Measurements from ENCODE around the gene FGF9.
A peak's percentile ranks its signal among the peaks of the same experiment; 100 is the strongest.

The FGF9 gene

GRCh38 chr13:21661097-21661909 is 9.6 kb upstream of the FGF9 start:
- no peaks in the 10 kb centered on the region for H3K27me3 ChIP-seq
- peaks cover 21% of the 10 kb centered on the region for H3K36me3 ChIP-seq
- H3K9me3 ChIP-seq: peaks cover 33% of the 10 kb centered on the region
- no peak overlapping the region for H3K4me3 ChIP-seq
- no peak overlapping the region for H3K9ac ChIP-seq
- H3K27ac ChIP-seq: no peak overlapping the region
- TF ChIP-seq Cebpa-rat (IDR thresholded peaks at IDR 0.05): no peak
- H4K20me1 ChIP-seq: no peaks in the 10 kb centered on the region
- H3K4me2 ChIP-seq: no peak overlapping the region
- no peaks in the 10 kb centered on the region for H3K4me1 ChIP-seq

GRCh38 chr13:21663197-21663596 is 7.7 kb upstream of the FGF9 start:
- Histone ChIP-seq H3K9me3 (peaks cover 19% of the 10 kb centered on the region), H3K4me1 (peaks cover 9% of the 10 kb centered on the region), H4K20me1 (no peaks in the 10 kb centered on the region), H3K4me2 (no peak overlapping the region), H3K27me3 (no peaks in the 10 kb centered on the region), H3K36me3 (peaks cover 21% of the 10 kb centered on the region), H3K9ac (no peak overlapping the region), H3K27ac (no peak overlapping the region), H3K4me3 (no peak overlapping the region)
- no peak for TF ChIP-seq Cebpa-rat (IDR thresholded peaks at IDR 0.05)

- peak overlapping the region; percentile 80 for H3K4me3 ChIP-seq
- H3K27me3 ChIP-seq: no peaks in the 10 kb centered on the region
- peak overlapping the region; percentile 97 for H3K9ac ChIP-seq
- peak overlapping the region; percentile 97 for H3K27ac ChIP-seq
- H4K20me1 ChIP-seq: peaks cover 20% of the 10 kb centered on the region
- peaks cover 14% of the 10 kb centered on the region for H3K4me1 ChIP-seq
- H3K9me3 ChIP-seq: no peaks in the 10 kb centered on the region; the same call in 1 of the 2 replicates
- H3K4me2 ChIP-seq: peak overlapping the region; percentile 90
- no peak for TF ChIP-seq Cebpa-rat (IDR thresholded peaks at IDR 0.05)
- 0 out of 2 replicates have a peak, but pooled peaks cover 3% of the 10 kb centered on the region for H3K36me3 ChIP-seq
Measured at GRCh38 chr13:21668732-21669275, 2.1 kb upstream of the FGF9 start.

- 0 out of 2 replicates have a peak, but pooled peaks cover 3% of the 10 kb centered on the region for H3K36me3 ChIP-seq
- H3K4me1 ChIP-seq: peaks cover 14% of the 10 kb centered on the region
- peak overlapping the region; percentile 90 for H3K4me2 ChIP-seq
- peak overlapping the region; percentile 80 for H3K4me3 ChIP-seq
- H3K27me3 ChIP-seq: no peaks in the 10 kb centered on the region
- no peak for TF ChIP-seq Cebpa-rat (IDR thresholded peaks at IDR 0.05)
- H3K27ac ChIP-seq: peak overlapping the region; percentile 97
- H3K9ac ChIP-seq: peak overlapping the region; percentile 97
- peaks cover 23% of the 10 kb centered on the region for H4K20me1 ChIP-seq
- H3K9me3 ChIP-seq: no peaks in the 10 kb centered on the region; the same call in 1 of the 2 replicates
Measured at GRCh38 chr13:21670006-21670882, 629 bp upstream of the FGF9 start.

GRCh38 chr13:21671620-21672286 is 880 bp downstream of the FGF9 start:
- no peak for TF ChIP-seq Cebpa-rat (IDR thresholded peaks at IDR 0.05)

GRCh38 chr13:21672287-21672680 is 1.4 kb downstream of the FGF9 start:
- Histone ChIP-seq H3K27me3 (no peaks in the 10 kb centered on the region), H3K9ac (peak overlapping the region; percentile 97), H3K4me1 (peaks cover 31% of the 10 kb centered on the region), H3K36me3 (peaks cover 6% of the 10 kb centered on the region; the same call in 1 of the 2 replicates), H3K9me3 (no peaks in the 10 kb centered on the region), H3K27ac (peak overlapping the region; percentile 97), H3K4me3 (peak overlapping the region; percentile 80), H3K4me2 (peak overlapping the region; percentile 90), H4K20me1 (peaks cover 44% of the 10 kb centered on the region)
- TF ChIP-seq Cebpa-rat (IDR thresholded peaks at IDR 0.05): no peak

More at GRCh38 chr13:21671620-21672286, 880 bp downstream of the FGF9 start:
- H3K27me3 ChIP-seq: no peaks in the 10 kb centered on the region
- peaks cover 26% of the 10 kb centered on the region for H3K4me1 ChIP-seq
- H4K20me1 ChIP-seq: peaks cover 38% of the 10 kb centered on the region
- H3K4me2 ChIP-seq: peak overlapping the region; percentile 90
- peak overlapping the region; percentile 97 for H3K27ac ChIP-seq
- peaks cover under 1% of the 10 kb centered on the region; the same call in 1 of the 2 replicates for H3K36me3 ChIP-seq
- peak overlapping the region; percentile 97 for H3K9ac ChIP-seq
- peak overlapping the region; percentile 80 for H3K4me3 ChIP-seq
- no peaks in the 10 kb centered on the region for H3K9me3 ChIP-seq

GRCh38 chr13:21672796-21673538 is 2.1 kb downstream of the FGF9 start:
- H3K36me3 ChIP-seq: peaks cover 13% of the 10 kb centered on the region; the same call in 1 of the 2 replicates
- H4K20me1 ChIP-seq: peaks cover 50% of the 10 kb centered on the region
- peak overlapping the region; percentile 90 for H3K4me2 ChIP-seq
- H3K9me3 ChIP-seq: no peaks in the 10 kb centered on the region
- peak overlapping the region; percentile 97 for H3K27ac ChIP-seq
- peaks cover 31% of the 10 kb centered on the region for H3K4me1 ChIP-seq
- H3K4me3 ChIP-seq: peak overlapping the region; percentile 80
- H3K27me3 ChIP-seq: no peaks in the 10 kb centered on the region
- TF ChIP-seq Cebpa-rat (IDR thresholded peaks at IDR 0.05): no peak
- H3K9ac ChIP-seq: peak overlapping the region; percentile 97

- H3K27me3 ChIP-seq: no peaks in the 10 kb centered on the region
- peak overlapping the region; percentile 97 for H3K27ac ChIP-seq
- peaks cover 55% of the 10 kb centered on the region for H4K20me1 ChIP-seq
- no peak for TF ChIP-seq Cebpa-rat (IDR thresholded peaks at IDR 0.05)
- peaks cover 31% of the 10 kb centered on the region for H3K4me1 ChIP-seq
- H3K4me3 ChIP-seq: peak overlapping the region; percentile 80
- peaks cover 18% of the 10 kb centered on the region; the same call in 1 of the 2 replicates for H3K36me3 ChIP-seq
- no peaks in the 10 kb centered on the region for H3K9me3 ChIP-seq
- peak overlapping the region; percentile 90 for H3K4me2 ChIP-seq
- peak overlapping the region; percentile 97 for H3K9ac ChIP-seq
Measured at GRCh38 chr13:21673539-21673788, 2.6 kb downstream of the FGF9 start.

All from BLaER1 (cell line).